Stimulated activated naive CD4-positive, alpha-beta T cell treated with Interleukin-2 at 50 U/mL for 16 hours (primary cell): ENCODE measurements around the gene CNOT1.
"Not testable (repeated sequence)": the region's sequence is repeated elsewhere in the genome, so short reads cannot be mapped to it uniquely, and the experiment has no call there.

Source experiments
- DNase-seq: peaks from one replicate; lab custom pipeline; 2025; lab: John Stamatoyannopoulos, UW

Gene CNOT1

GRCh38 chr16:58582133-58582532 is 47.5 kb downstream of the CNOT1 start:
- DNase-seq, result no peak

- no peak for DNase-seq
Measured at GRCh38 chr16:58579587-58579986, 50.0 kb downstream of the CNOT1 start.

- DNase-seq, result no peak
Measured at GRCh38 chr16:58578642-58579041, 51.0 kb downstream of the CNOT1 start.

GRCh38 chr16:58577141-58577540 is 52.5 kb downstream of the CNOT1 start:
- DNase-seq, result no peak

GRCh38 chr16:58574895-58575294 is 54.7 kb downstream of the CNOT1 start:
- no peak for DNase-seq

- not testable (repeated sequence) for DNase-seq
Measured at GRCh38 chr16:58565697-58566096, 63.9 kb downstream of the CNOT1 start.

- no peak for DNase-seq
Measured at GRCh38 chr16:58563775-58564174, 65.9 kb downstream of the CNOT1 start.

GRCh38 chr16:58563235-58563634 is 66.4 kb downstream of the CNOT1 start:
- DNase-seq, result no peak

GRCh38 chr16:58556678-58557077 is 72.9 kb downstream of the CNOT1 start:
- DNase-seq, result no peak

GRCh38 chr16:58551496-58551895 is 78.1 kb downstream of the CNOT1 start:
- DNase-seq, result no peak

- no peak for DNase-seq
Measured at GRCh38 chr16:58548378-58548777, 81.2 kb downstream of the CNOT1 start.

GRCh38 chr16:58543685-58544084 is 85.9 kb downstream of the CNOT1 start:
- no peak for DNase-seq

- no peak for DNase-seq
Measured at GRCh38 chr16:58542291-58542690, 87.3 kb downstream of the CNOT1 start.

- no peak for DNase-seq
Measured at GRCh38 chr16:58541711-58542110, 87.9 kb downstream of the CNOT1 start.

- no peak for DNase-seq
Measured at GRCh38 chr16:58537124-58537906, 92.3 kb downstream of the CNOT1 start.

- no peak for DNase-seq
Measured at GRCh38 chr16:58536278-58536677, 93.3 kb downstream of the CNOT1 start.

- no peak for DNase-seq
Measured at GRCh38 chr16:58535100-58535499, 94.5 kb downstream of the CNOT1 start.

GRCh38 chr16:58533751-58534470 is 95.7 kb downstream of the CNOT1 start:
- DNase-seq, result no peak

- DNase-seq, result no peak
Measured at GRCh38 chr16:58532414-58532813, 97.2 kb downstream of the CNOT1 start.

- no peak for DNase-seq
Measured at GRCh38 chr16:58530179-58530578, 99.4 kb downstream of the CNOT1 start.

- DNase-seq, result no peak
Measured at GRCh38 chr16:58519707-58520106, 109.9 kb downstream of the CNOT1 start.

GRCh38 chr16:58518980-58519368 is 110.7 kb downstream of the CNOT1 start:
- DNase-seq, result no peak
